Glomerular visceral epithelial cell (primary cell): ENCODE data around the gene KXD1.
A peak's percentile ranks its signal among the peaks of the same experiment; 100 is the strongest.
"Not testable (repeated sequence)": the region's sequence is repeated elsewhere in the genome, so short reads cannot be mapped to it uniquely, and the experiment has no call there.

Experiments used
- DNase-seq: peaks from one replicate; pipeline ENCODE4 v3.0.0-alpha.2; 2016; ENCODE audit errors: extremely low spot score

The KXD1 gene

GRCh38 chr19:18536475-18536874 is 21.2 kb upstream of the KXD1 start:
- no peak for DNase-seq

- no peak for DNase-seq
Observed at GRCh38 chr19:18537431-18537830, 20.2 kb upstream of the KXD1 start.

- DNase-seq, result no peak
Observed at GRCh38 chr19:18538115-18538514, 19.6 kb upstream of the KXD1 start.

DNA sequence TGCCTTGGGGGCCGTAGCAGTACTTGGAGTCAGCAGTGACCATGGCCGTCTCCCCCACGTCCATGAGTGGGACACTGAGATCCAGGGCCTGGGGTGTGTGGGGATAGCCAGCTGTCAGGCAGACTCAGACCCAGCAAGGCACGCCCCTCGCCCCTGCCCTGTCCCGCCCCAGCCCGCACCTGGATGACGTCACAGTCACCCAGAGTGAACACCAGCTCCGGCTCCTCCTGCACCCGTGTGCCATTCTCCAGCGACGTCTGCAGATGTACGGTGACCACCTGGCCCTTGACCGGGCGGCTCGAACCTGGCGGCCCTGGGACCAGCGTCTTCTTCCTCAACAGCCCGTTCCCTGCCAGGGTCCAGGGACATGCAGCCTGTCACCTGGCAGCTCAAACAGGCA is 18.3 kb upstream of the KXD1 start:
- DNase-seq, result no peak

DNA sequence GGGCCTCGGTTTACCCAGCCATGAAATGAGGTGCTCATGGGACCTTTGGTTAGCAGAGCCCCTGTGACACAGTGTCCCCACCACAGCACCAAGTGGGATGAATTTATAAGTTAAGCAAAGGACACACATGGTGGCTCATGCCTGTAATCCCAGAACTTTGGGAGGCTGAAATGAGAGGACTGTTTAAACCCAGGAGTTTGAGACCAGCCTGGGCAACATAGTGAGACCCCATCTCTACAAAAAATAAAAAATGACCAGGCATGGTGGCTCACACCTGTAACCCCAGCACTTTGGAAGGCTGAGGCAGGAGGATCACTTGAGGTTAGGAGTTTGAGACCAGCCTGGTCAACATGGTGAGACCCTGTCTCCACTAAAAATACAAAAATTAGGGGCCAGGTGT is 17.5 kb upstream of the KXD1 start:
- not testable (repeated sequence) for DNase-seq

GRCh38 chr19:18541258-18541991 is 16.2 kb upstream of the KXD1 start:
- no peak for DNase-seq

DNA sequence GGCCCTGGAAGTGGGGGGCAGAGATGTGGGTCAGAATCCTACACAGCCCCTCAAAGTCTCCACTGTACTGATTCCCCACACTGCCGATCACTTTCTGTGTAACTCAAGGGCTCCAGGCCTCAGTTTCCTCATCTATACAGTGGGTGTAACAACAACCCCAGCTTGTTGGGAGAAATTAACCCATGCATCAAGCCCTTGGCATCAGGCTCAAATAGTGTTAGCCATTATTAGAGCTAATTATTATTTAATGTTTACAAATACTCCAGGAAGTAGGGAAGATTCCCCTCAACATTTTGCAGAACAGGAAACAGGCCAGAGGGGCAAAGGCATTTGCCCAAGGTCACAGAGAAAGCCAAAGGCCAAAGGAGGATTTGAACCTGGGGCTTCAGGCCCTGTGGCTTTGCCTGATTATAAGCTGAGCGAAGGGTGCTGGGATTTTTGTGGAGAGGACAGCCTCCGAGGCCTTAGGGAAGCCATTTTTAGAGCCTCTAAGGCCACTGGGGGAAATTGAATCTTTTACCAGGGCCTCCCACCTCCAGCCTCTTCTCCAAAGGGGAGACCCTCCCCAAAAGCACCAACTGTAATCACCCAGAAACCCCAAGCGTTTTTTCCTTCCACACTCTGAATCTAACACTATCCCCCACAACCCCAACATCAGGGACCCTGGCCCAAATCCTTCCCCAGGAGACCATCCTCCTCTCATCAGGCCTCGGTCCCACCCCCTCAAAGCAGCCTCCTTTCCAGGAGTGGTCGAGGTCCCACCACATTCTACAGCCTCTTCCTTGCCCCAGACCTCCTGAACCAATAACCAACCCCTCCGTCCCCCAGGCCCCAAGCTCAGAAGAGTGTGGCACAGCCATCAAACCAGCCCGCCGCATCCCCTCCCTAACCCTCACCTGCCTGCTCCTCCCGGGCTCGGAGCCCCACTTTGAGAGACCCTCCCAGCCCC is 15.4 kb upstream of the KXD1 start:
- no peak for DNase-seq

- peak; percentile 86 for DNase-seq
Observed at GRCh38 chr19:18542941-18543813, 14.5 kb upstream of the KXD1 start, which contains the start of gene FKBP8. Gene FKBP8 (minus strand): TSS chr19:18543573. CDS start chr19:18541970, 1,603 bp downstream.

DNA sequence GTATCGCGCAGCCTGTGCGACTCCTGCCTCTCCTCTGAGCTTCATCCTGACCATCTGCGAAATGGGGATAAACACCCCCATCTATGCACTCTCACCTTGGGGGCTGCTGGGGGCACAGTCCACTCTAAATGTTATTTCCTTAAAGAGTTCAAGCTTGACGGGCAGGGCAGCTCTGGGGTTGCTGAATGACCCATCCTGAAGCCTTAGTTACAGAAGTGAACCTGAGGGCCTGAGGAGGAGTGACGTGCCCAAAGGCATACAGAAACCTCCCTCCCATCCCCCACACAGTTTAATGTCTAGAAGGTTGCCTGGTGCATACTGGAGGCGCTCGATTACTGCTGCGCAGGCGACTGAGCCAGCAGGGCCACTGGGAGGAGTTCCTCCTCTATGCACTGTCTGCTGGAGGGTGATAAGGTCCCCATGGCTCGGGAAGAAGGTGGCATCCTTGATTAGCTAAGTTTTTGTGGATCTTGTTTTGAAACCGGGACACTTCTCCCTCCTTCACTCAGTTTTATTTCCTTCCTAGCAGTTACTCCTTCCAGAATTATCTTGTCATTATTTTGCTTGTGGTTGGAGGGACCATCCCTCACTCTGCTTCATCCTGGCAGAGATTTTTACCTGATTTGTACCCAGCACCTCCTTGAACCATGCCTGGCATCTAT is 13.7 kb upstream of the KXD1 start:
- DNase-seq, result peak; percentile 42

GRCh38 chr19:18551631-18552030 is 6.0 kb upstream of the KXD1 start:
- no peak for DNase-seq

- DNase-seq, result no peak
Observed at GRCh38 chr19:18558202-18558555, 509 bp downstream of the KXD1 start.

- no peak for DNase-seq
Observed at GRCh38 chr19:18558604-18559003, 934 bp downstream of the KXD1 start.

- no peak for DNase-seq
Observed at GRCh38 chr19:18559685-18560084, 2.0 kb downstream of the KXD1 start.

DNA sequence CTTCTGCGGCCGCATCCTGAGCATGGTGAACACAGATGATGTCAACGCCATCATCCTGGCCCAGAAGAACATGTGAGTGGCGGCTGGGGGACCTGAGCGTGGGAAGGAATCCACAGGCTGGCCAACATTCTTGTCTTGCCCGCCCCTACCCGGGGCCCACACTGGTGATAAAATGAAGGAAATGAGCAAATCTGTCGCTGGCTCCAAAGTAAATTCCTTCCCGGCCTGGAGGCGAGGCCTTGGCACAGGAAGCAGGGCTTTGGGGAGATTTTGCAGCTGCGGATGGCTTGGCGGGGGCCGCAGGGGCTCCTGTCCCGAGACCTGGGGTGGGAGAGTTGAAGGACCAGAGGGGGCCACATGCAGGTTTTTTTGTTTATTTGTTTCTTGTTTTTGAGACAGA is 4.4 kb downstream of the KXD1 start:
- DNase-seq, result no peak

- no peak for DNase-seq
Observed at GRCh38 chr19:18566953-18567352, 9.3 kb downstream of the KXD1 start.

GRCh38 chr19:18568367-18568766 is 10.7 kb downstream of the KXD1 start:
- DNase-seq, result no peak

GRCh38 chr19:18571564-18572344 is 14.1 kb downstream of the KXD1 start, which contains the start of gene UBA52:
Gene UBA52 (plus strand): TSS chr19:18571857. CDS start chr19:18573301, 1,444 bp downstream.
- DNase-seq, result peak; percentile 97

- no peak for DNase-seq
Observed at GRCh38 chr19:18574691-18575291, 17.1 kb downstream of the KXD1 start.

- no peak for DNase-seq
Observed at GRCh38 chr19:18576383-18576782, 18.7 kb downstream of the KXD1 start.

GRCh38 chr19:18577365-18577914 is 19.8 kb downstream of the KXD1 start:
- no peak for DNase-seq
